Progenitor cell of endocrine pancreas (in vitro differentiated cells): ENCODE results near the gene MAGEA11. TPM values are rescaled to one million over a fixed set of nuclear protein-coding genes. Genes with fewer than 3 reads are reported as not detected.
"Not testable (repeated sequence)": the region's sequence is repeated elsewhere in the genome, so short reads cannot be mapped to it uniquely, and the experiment has no call there.

Experiments used
- DNase-seq: peaks from one replicate; pipeline ENCODE4 v3.0.0; 2021; ENCODE audit warnings: low spot score; ENCODE audit not compliant: unreplicated experiment
- H3K27ac Mint-ChIP-seq: 2 replicates; pipeline ENCODE4 v1.8.0; 2021; ENCODE audit warnings: mild to moderate bottlenecking, moderate library complexity, mixed read lengths
- H3K27me3 Mint-ChIP-seq: 2 replicates; pipeline ENCODE4 v1.8.0; 2021; ENCODE audit warnings: mixed read lengths
- H3K36me3 Mint-ChIP-seq: 2 replicates; pipeline ENCODE4 v1.8.0; 2022; ENCODE audit warnings: mixed read lengths; ENCODE audit not compliant: insufficient read depth
- H3K4me1 Mint-ChIP-seq: 2 replicates; pipeline ENCODE4 v1.8.0; 2021; ENCODE audit warnings: low read depth, mixed read lengths
- H3K4me3 Mint-ChIP-seq: 2 replicates; pipeline ENCODE4 v1.8.0; 2021; ENCODE audit warnings: low read depth, mild to moderate bottlenecking, moderate library complexity, mixed read lengths
- H3K9me3 Mint-ChIP-seq: 2 replicates; pipeline ENCODE4 v1.8.0; 2021; ENCODE audit warnings: low read depth, mixed read lengths
- long read RNA-seq: library from polyadenylated mRNA; unstranded; transcript quantifications from one replicate; pipeline ENCODE4 v2.0.0, GENCODE V29; 2020
- total RNA-seq: library from RNA; stranded (reverse); gene quantifications from 2 replicates; pipeline ENCODE4 v1.2.1, GENCODE V29; 2021
- TF ChIP-seq, protein P1 (sequence below): fragments of 200-600 bp; sonication (generic); IDR thresholded peaks from one replicate; pipeline ENCODE4 v1.5.0; 2021; ENCODE audit warnings: antibody characterized with exemption, mild to moderate bottlenecking; ENCODE audit not compliant: unreplicated experiment

The MAGEA11 gene
- 0.22 TPM in 1 of 2 replicates, not detected in the other for total RNA-seq
- long read RNA-seq = 0 reads

GRCh38 chrX:149711545-149712236 is at the start of gene MAGEA11:
TSS of gene MAGEA11 (plus strand) at chrX:149712060. CDS start at chrX:149713160, 1,100 bp downstream.
- H3K4me3 Mint-ChIP-seq = no peak within 1 kb of the TSS
- H3K27me3 Mint-ChIP-seq = peaks cover 6% of the 10 kb centered on the region
- no peaks in the 10 kb centered on the region for H3K36me3 Mint-ChIP-seq
- TF ChIP-seq, protein P1, sequence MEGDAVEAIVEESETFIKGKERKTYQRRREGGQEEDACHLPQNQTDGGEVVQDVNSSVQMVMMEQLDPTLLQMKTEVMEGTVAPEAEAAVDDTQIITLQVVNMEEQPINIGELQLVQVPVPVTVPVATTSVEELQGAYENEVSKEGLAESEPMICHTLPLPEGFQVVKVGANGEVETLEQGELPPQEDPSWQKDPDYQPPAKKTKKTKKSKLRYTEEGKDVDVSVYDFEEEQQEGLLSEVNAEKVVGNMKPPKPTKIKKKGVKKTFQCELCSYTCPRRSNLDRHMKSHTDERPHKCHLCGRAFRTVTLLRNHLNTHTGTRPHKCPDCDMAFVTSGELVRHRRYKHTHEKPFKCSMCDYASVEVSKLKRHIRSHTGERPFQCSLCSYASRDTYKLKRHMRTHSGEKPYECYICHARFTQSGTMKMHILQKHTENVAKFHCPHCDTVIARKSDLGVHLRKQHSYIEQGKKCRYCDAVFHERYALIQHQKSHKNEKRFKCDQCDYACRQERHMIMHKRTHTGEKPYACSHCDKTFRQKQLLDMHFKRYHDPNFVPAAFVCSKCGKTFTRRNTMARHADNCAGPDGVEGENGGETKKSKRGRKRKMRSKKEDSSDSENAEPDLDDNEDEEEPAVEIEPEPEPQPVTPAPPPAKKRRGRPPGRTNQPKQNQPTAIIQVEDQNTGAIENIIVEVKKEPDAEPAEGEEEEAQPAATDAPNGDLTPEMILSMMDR = no peak
- H3K27ac Mint-ChIP-seq = no peak within 1 kb of the TSS
- H3K9me3 Mint-ChIP-seq = peaks cover 35% of the 10 kb centered on the region
- no peaks in the 10 kb centered on the region for H3K4me1 Mint-ChIP-seq
- DNase-seq = no peak

DNA sequence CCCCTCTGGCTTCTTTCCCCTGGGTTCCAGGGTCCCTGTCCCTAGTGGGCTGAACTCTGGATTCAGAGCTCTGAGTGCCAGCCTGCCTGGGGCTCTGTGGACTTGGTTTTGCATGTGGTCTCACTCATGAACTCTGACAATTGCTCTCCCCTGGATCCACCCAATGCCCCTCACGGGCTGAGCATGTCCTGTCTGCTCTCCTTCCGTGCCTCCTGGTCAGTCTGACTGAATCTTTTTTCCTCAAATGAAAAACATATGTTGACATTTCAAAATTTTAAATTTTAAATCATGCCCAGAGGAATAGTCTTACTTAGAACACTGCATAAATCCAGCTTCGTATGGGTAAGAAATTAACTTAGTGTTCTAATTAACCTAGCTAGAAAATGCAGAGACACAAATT is 36.8 kb upstream of the MAGEA11 start:
- not testable (repeated sequence) for H3K27me3 Mint-ChIP-seq, H3K4me3 Mint-ChIP-seq

GRCh38 chrX:149675554-149675953 is 36.3 kb upstream of the MAGEA11 start:
- H3K27me3 Mint-ChIP-seq, H3K27ac Mint-ChIP-seq, H3K4me1 Mint-ChIP-seq, H3K36me3 Mint-ChIP-seq, DNase-seq, H3K4me3 Mint-ChIP-seq, H3K9me3 Mint-ChIP-seq: not testable (repeated sequence)

More for the DNA sequence above, 36.8 kb upstream of the MAGEA11 start:
- not testable (repeated sequence) for H3K27ac Mint-ChIP-seq, H3K4me1 Mint-ChIP-seq, DNase-seq, H3K9me3 Mint-ChIP-seq, H3K36me3 Mint-ChIP-seq

DNA sequence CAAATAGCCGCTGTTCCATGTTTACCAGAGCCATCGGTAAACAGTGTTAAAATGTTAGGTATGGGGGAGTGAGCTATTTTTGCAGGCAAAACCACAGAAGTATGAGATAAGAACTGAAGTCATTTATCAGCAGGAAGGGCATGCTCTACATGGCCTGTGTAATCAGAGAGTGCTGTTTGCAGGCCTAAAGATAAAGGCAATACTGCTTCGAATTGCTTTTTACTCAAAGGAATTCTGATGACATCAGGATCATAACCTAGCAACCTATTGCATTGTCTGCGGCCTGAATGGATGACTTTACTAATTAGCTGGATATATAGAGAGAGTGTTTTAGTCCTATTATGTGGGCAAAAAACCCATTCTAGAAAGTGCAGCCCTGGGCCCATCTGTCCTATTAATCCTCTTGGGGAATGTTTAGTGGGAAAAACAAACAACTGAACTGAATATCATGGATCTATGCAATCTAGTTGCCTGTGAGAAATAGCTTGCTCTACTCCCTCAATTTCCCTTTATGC is 32.6 kb upstream of the MAGEA11 start:
- H3K4me3 Mint-ChIP-seq, H3K36me3 Mint-ChIP-seq, DNase-seq, H3K27ac Mint-ChIP-seq, H3K27me3 Mint-ChIP-seq: not testable (repeated sequence)
- peaks cover 13% of the 10 kb centered on the region for H3K4me1 Mint-ChIP-seq
- H3K9me3 Mint-ChIP-seq = peaks cover 12% of the 10 kb centered on the region

DNA sequence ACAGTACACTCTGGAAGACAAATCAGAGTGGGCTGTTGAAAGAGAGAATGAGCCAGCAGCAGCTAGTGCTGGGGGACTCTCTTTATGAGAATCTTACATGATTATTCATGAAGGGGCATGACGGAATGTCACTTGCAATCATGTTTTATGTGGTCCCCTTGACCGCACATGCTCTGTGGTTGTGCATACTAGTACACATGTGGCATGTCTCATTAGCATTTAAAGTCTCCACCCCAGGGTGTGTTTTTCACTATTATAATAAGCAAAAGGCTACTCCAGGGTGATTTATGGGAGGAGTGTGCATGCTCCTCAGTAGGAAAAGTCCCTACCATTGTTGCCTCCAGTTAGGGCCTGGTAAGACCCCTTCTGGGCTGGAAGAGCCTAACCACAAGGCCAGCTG is 30.7 kb upstream of the MAGEA11 start:
- Mint-ChIP-seq H3K4me3 (no peak overlapping the region), H3K36me3 (peaks cover 4% of the 10 kb centered on the region), H3K27ac (peak overlapping the region; percentile 37), H3K4me1 (peaks cover 13% of the 10 kb centered on the region), H3K9me3 (peaks cover 21% of the 10 kb centered on the region), H3K27me3 (peaks cover 2% of the 10 kb centered on the region)
- no peak for DNase-seq
- TF ChIP-seq, protein P1 = no peak

DNA sequence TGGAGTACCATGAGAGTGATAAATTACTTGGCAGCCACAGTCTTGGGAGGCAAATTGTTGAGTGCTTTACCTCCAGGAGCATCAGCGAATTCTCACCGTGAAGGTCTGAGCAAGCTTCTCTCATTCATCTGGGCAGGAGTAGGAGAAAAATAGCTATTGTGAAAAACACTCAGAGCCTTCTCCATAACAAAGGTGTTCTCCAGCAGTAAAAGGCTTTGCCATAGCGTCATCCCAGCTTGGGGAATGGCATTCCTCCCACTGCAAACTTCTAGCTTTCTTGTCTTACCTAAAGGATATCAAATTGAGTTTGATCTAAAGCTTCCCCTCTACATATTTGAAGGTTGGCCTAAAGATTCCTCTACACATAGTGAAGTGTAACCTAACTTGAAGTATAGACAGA is 29.8 kb upstream of the MAGEA11 start:
- no peak overlapping the region for H3K27ac Mint-ChIP-seq

More for the DNA sequence above, 29.8 kb upstream of the MAGEA11 start:
- Mint-ChIP-seq H3K4me3 (no peak overlapping the region), H3K4me1 (peaks cover 13% of the 10 kb centered on the region), H3K27me3 (peaks cover 6% of the 10 kb centered on the region), H3K9me3 (peaks cover 26% of the 10 kb centered on the region), H3K36me3 (peaks cover 4% of the 10 kb centered on the region)
- TF ChIP-seq, protein P1 = no peak
- no peak for DNase-seq
